ENCODE data around the gene MRM2.

Gene MRM2

DNA sequence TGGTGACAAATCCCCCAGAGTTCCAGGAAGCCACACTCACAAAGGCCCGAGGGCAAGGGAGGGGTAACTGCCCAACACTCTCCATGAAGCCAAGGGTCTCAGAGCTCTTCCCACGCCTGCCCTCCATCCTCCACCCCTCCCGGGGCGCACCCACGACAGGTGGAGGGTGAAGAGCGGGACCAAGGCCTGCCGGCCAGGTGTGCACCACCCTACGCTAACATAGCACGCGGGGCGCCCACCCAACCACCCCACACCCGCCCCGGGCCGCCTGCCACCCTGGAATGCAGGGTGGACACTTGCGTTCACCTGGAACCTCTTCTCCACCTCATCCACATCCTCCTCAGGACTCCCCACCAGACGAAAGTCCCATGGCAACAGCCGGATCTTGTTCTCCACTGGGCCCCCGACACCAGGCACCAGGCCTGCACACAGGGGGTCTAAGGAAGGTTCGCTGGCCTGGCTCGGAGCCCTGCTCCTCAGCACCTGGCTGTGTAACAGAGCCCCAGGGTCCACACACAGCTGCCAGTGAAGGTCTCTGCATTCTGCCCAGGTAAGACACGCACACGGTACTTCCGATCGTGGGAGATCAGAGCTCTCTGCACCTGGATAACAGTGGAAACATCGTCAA lies 41.9 kb downstream of the MRM2 start:
- Mint-ChIP-seq H3K36me3 (ENCODE audit: low read depth) (peaks cover 31% of the 10 kb centered on the region), H3K27ac (peak overlapping the region; percentile 30), H3K9me3 (peaks cover 4% of the 10 kb centered on the region), H3K4me3 (no peak overlapping the region), H3K4me1 (peaks cover 17% of the 10 kb centered on the region), H3K27me3 (ENCODE audit: low read depth, poor library complexity) (no peaks in the 10 kb centered on the region)
- DNase-seq = no peak
- no peak for TF ChIP-seq CTCF (IDR thresholded peaks at IDR 0.05)

DNA sequence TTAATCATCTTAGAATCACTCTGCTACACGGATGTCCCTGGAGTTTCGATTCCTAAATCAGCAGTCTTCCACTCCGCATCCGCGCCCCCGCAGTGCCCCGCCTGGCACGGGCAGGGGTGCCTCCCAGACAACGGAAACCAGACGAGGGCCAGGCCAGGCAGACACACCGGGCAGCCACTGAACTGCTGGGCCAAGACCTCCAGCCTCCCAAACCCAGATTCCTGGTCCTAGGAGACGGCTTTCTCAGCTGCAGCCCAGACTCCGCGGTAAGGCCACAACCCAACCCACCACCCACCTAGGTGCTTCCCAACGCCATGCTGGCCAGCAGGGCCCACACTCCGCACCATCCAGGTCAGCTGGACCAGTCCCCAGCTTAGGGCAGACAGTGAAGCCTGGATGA lies 42.5 kb downstream of the MRM2 start:
- Mint-ChIP-seq H3K36me3 (ENCODE audit: low read depth) (peaks cover 34% of the 10 kb centered on the region), H3K4me3 (no peak overlapping the region), H3K4me1 (peaks cover 16% of the 10 kb centered on the region), H3K9me3 (peaks cover 4% of the 10 kb centered on the region), H3K27me3 (ENCODE audit: low read depth, poor library complexity) (no peaks in the 10 kb centered on the region), H3K27ac (peak overlapping the region; percentile 75)
- no peak for DNase-seq
- TF ChIP-seq CTCF (IDR thresholded peaks at IDR 0.05) = no peak

- TF ChIP-seq CTCF (IDR thresholded peaks at IDR 0.05) = no peak
- Mint-ChIP-seq H3K4me3 (no peak overlapping the region), H3K4me1 (peaks cover 9% of the 10 kb centered on the region), H3K36me3 (ENCODE audit: low read depth) (peaks cover 41% of the 10 kb centered on the region), H3K9me3 (peaks cover 4% of the 10 kb centered on the region), H3K27me3 (ENCODE audit: low read depth, poor library complexity) (no peaks in the 10 kb centered on the region), H3K27ac (no peak overlapping the region)
- no peak for DNase-seq
These were observed 43.2 kb downstream of the MRM2 start for GRCh38 chr7:2198760-2199159.

- H3K27me3 Mint-ChIP-seq (ENCODE audit: low read depth, poor library complexity) = no peaks in the 10 kb centered on the region
- H3K27ac Mint-ChIP-seq = no peak overlapping the region
- no peak for DNase-seq
- no peak for TF ChIP-seq CTCF (IDR thresholded peaks at IDR 0.05)
- peaks cover 4% of the 10 kb centered on the region for H3K9me3 Mint-ChIP-seq
- no peak overlapping the region for H3K4me3 Mint-ChIP-seq
- peaks cover 41% of the 10 kb centered on the region for H3K36me3 Mint-ChIP-seq (ENCODE audit: low read depth)
- peaks cover 3% of the 10 kb centered on the region for H3K4me1 Mint-ChIP-seq
These were observed 43.8 kb downstream of the MRM2 start for GRCh38 chr7:2198206-2198605.

GRCh38 chr7:2197436-2198155 lies 44.4 kb downstream of the MRM2 start:
- Mint-ChIP-seq H3K27me3 (ENCODE audit: low read depth, poor library complexity) (no peaks in the 10 kb centered on the region), H3K9me3 (peaks cover 4% of the 10 kb centered on the region), H3K36me3 (ENCODE audit: low read depth) (peaks cover 43% of the 10 kb centered on the region), H3K4me1 (no peaks in the 10 kb centered on the region), H3K4me3 (no peak overlapping the region), H3K27ac (no peak overlapping the region)
- DNase-seq = no peak
- no peak for TF ChIP-seq CTCF (IDR thresholded peaks at IDR 0.05)
